ENCODE results near the gene HPSE.

Gene HPSE

DNA sequence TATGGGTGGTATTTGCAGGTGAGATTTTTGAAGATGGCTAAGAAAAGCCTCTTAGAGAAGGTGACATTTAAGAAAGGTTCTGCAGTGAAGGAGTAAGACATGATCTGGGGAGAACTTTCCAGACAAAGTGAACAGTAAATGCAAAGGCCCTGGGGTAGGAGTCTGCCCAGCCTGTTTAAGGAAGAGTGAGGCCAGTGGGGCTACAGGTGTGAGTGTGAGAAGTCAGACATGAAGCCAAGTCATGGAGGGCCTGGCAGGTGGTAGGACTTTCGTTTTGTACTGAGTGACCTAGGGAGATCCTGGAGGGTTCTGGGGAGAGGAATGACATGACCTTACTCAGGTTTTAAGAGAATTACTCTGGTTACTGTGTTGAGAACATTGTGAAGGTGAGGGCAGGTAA is 71.5 kb downstream of the HPSE start:
- Histone ChIP-seq H3K4me2 (ENCODE audit: low read length) (no peak overlapping the region), H4K20me1 (ENCODE audit: insufficient read depth, low read length) (no peaks in the 10 kb centered on the region), H3K27ac (ENCODE audit: low read depth, low read length, poor library complexity, severe bottlenecking) (no peak overlapping the region), H3K4me3 (ENCODE audit: low read depth, low read length, poor library complexity, severe bottlenecking) (no peak overlapping the region), H3K9me3 (ENCODE audit: low read length) (no peaks in the 10 kb centered on the region), H3K9ac (ENCODE audit: low read length) (no peak overlapping the region), H2AFZ (ENCODE audit: low read length) (no peak overlapping the region), H3K79me2 (ENCODE audit: insufficient read depth, low read length) (no peaks in the 10 kb centered on the region), H3K36me3 (ENCODE audit: insufficient read depth, low read length) (no peaks in the 10 kb centered on the region; the same call in none of the 2 replicates), H3F3A (ENCODE audit: insufficient read depth, low read length) (no peaks in the 10 kb centered on the region), H3K4me1 (ENCODE audit: insufficient read depth, low read length, severe bottlenecking) (peaks cover 3% of the 10 kb centered on the region), H3K27me3 (ENCODE audit: insufficient read depth, low read length) (no peaks in the 10 kb centered on the region), H3K9me2 (ENCODE audit: low read depth, low read length) (no peaks in the 10 kb centered on the region)
- TF ChIP-seq EZH2 (IDR thresholded peaks at IDR 0.05; ENCODE audit: borderline replicate concordance, low read length) (no peak), CTCF (IDR thresholded peaks at IDR 0.05; ENCODE audit: low read length) (no peak)

- no peak overlapping the region for H3K4me3 ChIP-seq (ENCODE audit: low read depth, low read length, poor library complexity, severe bottlenecking)
- H3K4me1 ChIP-seq (ENCODE audit: insufficient read depth, low read length, severe bottlenecking), result peaks cover 3% of the 10 kb centered on the region
- no peak overlapping the region for H2AFZ ChIP-seq (ENCODE audit: low read length)
- no peak overlapping the region for H3K4me2 ChIP-seq (ENCODE audit: low read length)
- TF ChIP-seq CTCF (IDR thresholded peaks at IDR 0.05; ENCODE audit: low read length) (no peak), EZH2 (IDR thresholded peaks at IDR 0.05; ENCODE audit: borderline replicate concordance, low read length) (no peak)
- H3K27ac ChIP-seq (ENCODE audit: low read depth, low read length, poor library complexity, severe bottlenecking), result no peak overlapping the region
- no peaks in the 10 kb centered on the region for H3F3A ChIP-seq (ENCODE audit: insufficient read depth, low read length)
- no peaks in the 10 kb centered on the region for H4K20me1 ChIP-seq (ENCODE audit: insufficient read depth, low read length)
- no peaks in the 10 kb centered on the region for H3K9me2 ChIP-seq (ENCODE audit: low read depth, low read length)
- no peaks in the 10 kb centered on the region for H3K79me2 ChIP-seq (ENCODE audit: insufficient read depth, low read length)
- H3K9me3 ChIP-seq (ENCODE audit: low read length), result no peaks in the 10 kb centered on the region
- H3K9ac ChIP-seq (ENCODE audit: low read length), result no peak overlapping the region
- H3K27me3 ChIP-seq (ENCODE audit: insufficient read depth, low read length), result no peaks in the 10 kb centered on the region
- no peaks in the 10 kb centered on the region; the same call in 1 of the 2 replicates for H3K36me3 ChIP-seq (ENCODE audit: insufficient read depth, low read length)
Measured at GRCh38 chr4:83262682-83263081, 72.0 kb downstream of the HPSE start.

GRCh38 chr4:83261307-83261706 is 73.3 kb downstream of the HPSE start:
- no peak overlapping the region for H2AFZ ChIP-seq (ENCODE audit: low read length)
- no peak overlapping the region for H3K9ac ChIP-seq (ENCODE audit: low read length)
- no peaks in the 10 kb centered on the region for H3K27me3 ChIP-seq (ENCODE audit: insufficient read depth, low read length)
- no peak for TF ChIP-seq EZH2 (IDR thresholded peaks at IDR 0.05; ENCODE audit: borderline replicate concordance, low read length)
- no peak for TF ChIP-seq CTCF (IDR thresholded peaks at IDR 0.05; ENCODE audit: low read length)
- H3K4me1 ChIP-seq (ENCODE audit: insufficient read depth, low read length, severe bottlenecking), result peaks cover 8% of the 10 kb centered on the region
- H3F3A ChIP-seq (ENCODE audit: insufficient read depth, low read length), result no peaks in the 10 kb centered on the region
- no peaks in the 10 kb centered on the region for H3K9me2 ChIP-seq (ENCODE audit: low read depth, low read length)
- no peaks in the 10 kb centered on the region for H3K79me2 ChIP-seq (ENCODE audit: insufficient read depth, low read length)
- no peak overlapping the region for H3K27ac ChIP-seq (ENCODE audit: low read depth, low read length, poor library complexity, severe bottlenecking)
- no peaks in the 10 kb centered on the region; the same call in 1 of the 2 replicates for H3K36me3 ChIP-seq (ENCODE audit: insufficient read depth, low read length)
- H3K9me3 ChIP-seq (ENCODE audit: low read length), result no peaks in the 10 kb centered on the region
- H3K4me3 ChIP-seq (ENCODE audit: low read depth, low read length, poor library complexity, severe bottlenecking), result no peak overlapping the region
- no peaks in the 10 kb centered on the region for H4K20me1 ChIP-seq (ENCODE audit: insufficient read depth, low read length)
- H3K4me2 ChIP-seq (ENCODE audit: low read length), result no peak overlapping the region
